ENCODE results near the gene POLR3H.
"Not testable (repeated sequence)": the region's sequence is repeated elsewhere in the genome, so short reads cannot be mapped to it uniquely, and the experiment has no call there.

POLR3H gene

DNA sequence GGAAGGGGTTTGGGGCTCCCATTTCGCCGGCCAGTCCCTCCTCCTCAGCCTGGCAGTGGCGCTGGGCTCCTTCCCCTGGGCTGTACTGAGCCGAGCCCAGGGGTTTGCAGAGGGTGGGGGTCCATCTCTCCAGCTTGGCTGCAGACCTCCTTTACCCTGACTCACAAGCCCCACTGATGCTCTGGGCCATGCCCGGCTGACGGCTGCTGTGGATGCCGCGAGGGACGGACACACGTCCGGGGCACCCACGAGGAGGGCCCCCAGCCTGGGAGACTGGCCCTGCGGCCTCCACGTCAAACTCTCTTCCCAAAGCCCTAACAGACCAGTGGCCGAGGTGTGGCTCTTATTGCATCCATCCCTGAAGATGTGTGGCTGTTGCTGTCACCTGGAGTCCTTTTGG lies 31.3 kb upstream of the POLR3H start:
- no peak for DNase-seq (ENCODE audit: low read depth in 1 of 2, low spot score in 1 of 2)
- TF ChIP-seq JUND (IDR thresholded peaks at IDR 0.05; ENCODE audit: low read depth) = no peak
- in situ Hi-C loops (cut with HindIII; ENCODE audit: low pct_unique_long_range_greater_than_20kb, low sequenced_read_pairs) = no loop called here

DNA sequence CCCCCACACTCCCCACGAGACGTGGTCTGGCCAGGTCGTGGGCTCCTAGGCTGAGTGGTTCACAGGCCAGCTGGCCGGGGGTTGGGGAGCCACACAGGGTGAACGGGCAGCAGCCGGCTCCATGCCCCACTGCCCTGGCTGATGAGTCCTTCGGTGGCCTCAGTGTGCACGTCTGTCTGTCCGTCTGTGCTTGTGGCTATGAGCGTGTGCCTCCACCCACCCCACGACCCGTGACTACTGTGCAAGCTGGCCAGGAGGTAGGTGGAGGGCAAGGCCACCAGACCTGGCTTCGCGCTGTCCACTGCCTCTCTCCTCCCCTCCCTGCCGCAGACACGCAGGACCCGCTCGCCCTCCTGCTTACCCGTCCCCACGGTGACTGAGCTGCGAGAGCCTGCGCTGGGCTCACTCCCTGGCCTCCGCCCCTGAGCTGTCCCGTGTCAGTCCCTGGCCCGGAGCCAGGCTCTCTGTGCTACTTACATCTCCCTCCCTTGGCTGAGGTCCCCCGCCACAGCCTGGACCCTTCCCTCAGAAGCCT lies 30.6 kb upstream of the POLR3H start:
- DNase-seq (ENCODE audit: low read depth in 1 of 2, low spot score in 1 of 2) = no peak
- TF ChIP-seq JUND (IDR thresholded peaks at IDR 0.05; ENCODE audit: low read depth) = no peak
- in situ Hi-C loops (cut with HindIII; ENCODE audit: low pct_unique_long_range_greater_than_20kb, low sequenced_read_pairs) = no loop called here

DNA sequence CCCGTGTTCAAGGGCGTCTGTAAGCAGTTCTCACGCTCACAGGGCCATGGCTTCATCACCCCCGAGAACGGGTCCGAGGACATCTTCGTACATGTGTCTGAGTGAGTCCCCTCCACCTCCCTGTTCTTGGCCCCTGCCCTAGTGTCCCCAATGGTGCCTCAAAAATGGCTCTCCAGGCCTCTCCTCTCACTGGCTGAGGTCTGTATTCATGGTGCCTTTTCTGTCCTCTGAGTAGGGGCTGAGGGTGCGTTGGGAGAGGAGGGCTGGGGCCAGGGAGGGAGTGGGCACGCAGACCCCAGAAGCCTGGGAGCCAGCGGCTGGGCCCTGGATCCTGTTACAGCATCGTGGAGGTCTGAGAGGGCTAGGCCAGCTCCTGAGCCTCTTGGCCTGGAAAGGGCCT lies 29.4 kb upstream of the POLR3H start:
- in situ Hi-C loops (cut with HindIII; ENCODE audit: low pct_unique_long_range_greater_than_20kb, low sequenced_read_pairs) = no loop called here
- TF ChIP-seq JUND (IDR thresholded peaks at IDR 0.05; ENCODE audit: low read depth) = no peak
- no peak for DNase-seq (ENCODE audit: low read depth in 1 of 2, low spot score in 1 of 2)

GRCh38 chr22:41572305-41572704 lies 28.0 kb upstream of the POLR3H start:
- DNase-seq (ENCODE audit: low read depth in 1 of 2, low spot score in 1 of 2); in situ Hi-C loops (cut with HindIII; ENCODE audit: low pct_unique_long_range_greater_than_20kb, low sequenced_read_pairs): not testable (repeated sequence)

DNA sequence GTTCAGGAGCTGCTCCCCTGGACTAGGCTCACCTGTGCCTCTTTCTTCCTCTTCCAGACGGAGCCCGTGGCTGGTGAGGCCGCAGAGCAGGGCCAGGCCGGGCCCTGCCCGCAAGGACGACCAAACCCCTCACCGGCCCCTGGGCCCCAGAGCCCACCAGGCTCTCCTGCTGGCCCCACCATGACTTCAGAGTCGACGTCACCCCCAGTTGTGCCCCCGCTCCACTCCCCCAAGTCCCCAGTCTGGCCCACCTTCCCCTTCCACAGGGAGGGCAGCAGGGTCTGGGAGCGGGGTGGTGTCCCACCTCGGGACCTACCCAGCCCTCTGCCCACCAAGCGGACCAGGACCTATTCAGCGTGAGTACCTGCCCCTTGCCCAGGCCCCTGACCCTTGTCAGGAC lies 27.5 kb upstream of the POLR3H start:
- no peak for DNase-seq (ENCODE audit: low read depth in 1 of 2, low spot score in 1 of 2)
- in situ Hi-C loops (cut with HindIII; ENCODE audit: low pct_unique_long_range_greater_than_20kb, low sequenced_read_pairs) = no loop called here
- TF ChIP-seq JUND (IDR thresholded peaks at IDR 0.05; ENCODE audit: low read depth) = no peak

DNA sequence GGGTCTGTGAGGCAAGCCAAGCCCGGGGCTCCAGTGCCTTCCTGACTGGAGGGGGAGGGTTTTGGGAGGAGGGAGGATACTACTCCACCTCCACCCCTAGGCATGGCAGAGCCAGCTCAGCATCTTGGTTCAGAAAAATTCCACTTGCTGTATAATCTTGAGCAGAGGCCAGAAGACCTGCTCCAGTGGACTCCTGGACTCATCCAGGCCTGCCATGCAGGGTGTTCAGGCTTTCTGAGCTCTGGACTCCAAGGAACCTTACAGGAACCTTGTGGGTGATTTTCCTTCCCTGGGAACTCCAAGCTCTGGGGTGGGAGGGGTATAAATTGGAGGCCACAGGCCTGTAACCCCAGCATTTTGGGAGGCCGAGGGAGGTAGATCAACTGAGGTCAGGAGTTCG lies 26.0 kb upstream of the POLR3H start:
- TF ChIP-seq JUND (IDR thresholded peaks at IDR 0.05; ENCODE audit: low read depth) = no peak
- in situ Hi-C loops (cut with HindIII; ENCODE audit: low pct_unique_long_range_greater_than_20kb, low sequenced_read_pairs) = no loop called here
- DNase-seq (ENCODE audit: low read depth in 1 of 2, low spot score in 1 of 2) = no peak

DNA sequence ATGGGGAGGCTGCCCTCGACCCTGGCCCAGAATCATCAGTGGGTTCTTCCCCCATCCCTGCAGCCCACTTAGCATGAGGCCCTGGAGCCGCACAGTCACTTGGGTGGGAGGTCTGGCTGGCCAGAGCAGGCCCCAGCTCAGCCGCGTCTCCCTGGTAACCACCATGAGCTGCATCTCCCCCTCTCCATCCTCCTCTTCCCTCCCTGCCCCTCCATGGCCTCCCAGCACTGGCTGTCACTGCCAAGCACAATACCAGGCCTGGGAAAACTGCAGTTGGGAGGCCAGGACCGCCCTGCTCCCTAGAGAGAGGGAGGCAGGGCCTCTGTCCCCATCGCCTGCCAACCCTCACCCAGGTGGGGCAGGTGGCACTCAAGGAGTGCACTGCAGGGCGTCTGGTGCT lies 24.5 kb upstream of the POLR3H start:
- DNase-seq (ENCODE audit: low read depth in 1 of 2, low spot score in 1 of 2) = no peak
- in situ Hi-C loops (cut with HindIII; ENCODE audit: low pct_unique_long_range_greater_than_20kb, low sequenced_read_pairs) = no loop called here
- no peak for TF ChIP-seq JUND (IDR thresholded peaks at IDR 0.05; ENCODE audit: low read depth)

DNA sequence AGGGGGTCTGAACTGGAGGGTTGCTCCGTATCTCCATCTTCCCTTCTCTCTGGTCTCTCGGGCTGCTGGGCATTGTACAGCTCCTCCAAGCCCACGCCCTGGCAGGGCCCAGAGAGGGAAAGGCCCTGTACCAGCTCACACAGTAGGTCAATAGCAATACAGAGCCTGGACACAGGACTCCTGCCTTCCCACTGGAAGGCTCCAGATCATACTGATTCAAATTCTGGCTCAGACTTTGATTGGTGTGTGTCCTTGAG lies 23.2 kb upstream of the POLR3H start:
- in situ Hi-C loops (cut with HindIII; ENCODE audit: low pct_unique_long_range_greater_than_20kb, low sequenced_read_pairs) = no loop called here
- DNase-seq (ENCODE audit: low read depth in 1 of 2, low spot score in 1 of 2) = no peak
- no peak for TF ChIP-seq JUND (IDR thresholded peaks at IDR 0.05; ENCODE audit: low read depth)

- no peak for TF ChIP-seq JUND (IDR thresholded peaks at IDR 0.05; ENCODE audit: low read depth)
- no peak for DNase-seq (ENCODE audit: low read depth in 1 of 2, low spot score in 1 of 2)
- in situ Hi-C loops (cut with HindIII; ENCODE audit: low pct_unique_long_range_greater_than_20kb, low sequenced_read_pairs) = no loop called here
Measured at GRCh38 chr22:41565403-41566054, 21.3 kb upstream of the POLR3H start.

- no peak for TF ChIP-seq JUND (IDR thresholded peaks at IDR 0.05; ENCODE audit: low read depth)
- in situ Hi-C loops (cut with HindIII; ENCODE audit: low pct_unique_long_range_greater_than_20kb, low sequenced_read_pairs) = no loop called here
- DNase-seq (ENCODE audit: low read depth in 1 of 2, low spot score in 1 of 2) = no peak
Measured at GRCh38 chr22:41564563-41564962, 20.3 kb upstream of the POLR3H start.

DNA sequence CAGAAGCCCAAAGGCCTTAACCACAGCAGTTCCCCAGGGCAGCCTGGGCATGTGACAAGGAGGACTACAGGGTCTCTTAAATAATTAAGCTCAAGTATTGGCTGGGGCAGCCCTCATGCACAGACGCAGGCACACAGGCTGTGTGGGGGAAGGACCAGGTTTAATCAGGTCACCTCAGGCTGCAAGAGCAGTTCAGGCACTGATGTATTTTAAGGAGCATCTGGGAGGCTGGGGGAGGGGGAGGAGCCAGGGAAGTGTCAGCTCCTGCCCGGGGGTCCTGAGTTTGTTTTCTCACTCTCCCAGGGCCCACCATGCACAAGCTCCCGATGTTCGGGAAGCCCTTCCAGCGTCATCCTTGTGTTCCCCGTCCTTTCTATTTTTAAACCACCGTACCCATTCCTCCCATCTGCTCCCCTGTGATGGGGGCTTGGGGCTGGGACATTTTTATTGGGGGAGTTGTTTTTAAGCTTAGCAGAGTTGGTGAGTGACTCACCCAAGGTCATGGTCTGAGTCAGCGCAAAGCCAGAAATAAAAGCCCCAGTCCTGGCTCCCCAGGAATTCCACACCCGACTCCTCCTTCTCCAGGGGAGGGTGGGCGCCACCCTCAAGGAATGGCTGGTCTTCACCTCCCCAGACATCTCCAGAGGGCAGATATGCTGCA lies 18.9 kb upstream of the POLR3H start:
- TF ChIP-seq JUND (IDR thresholded peaks at IDR 0.05; ENCODE audit: low read depth) = no peak
- no peak for DNase-seq (ENCODE audit: low read depth in 1 of 2, low spot score in 1 of 2)
- in situ Hi-C loops (cut with HindIII; ENCODE audit: low pct_unique_long_range_greater_than_20kb, low sequenced_read_pairs) = no loop called here

DNA sequence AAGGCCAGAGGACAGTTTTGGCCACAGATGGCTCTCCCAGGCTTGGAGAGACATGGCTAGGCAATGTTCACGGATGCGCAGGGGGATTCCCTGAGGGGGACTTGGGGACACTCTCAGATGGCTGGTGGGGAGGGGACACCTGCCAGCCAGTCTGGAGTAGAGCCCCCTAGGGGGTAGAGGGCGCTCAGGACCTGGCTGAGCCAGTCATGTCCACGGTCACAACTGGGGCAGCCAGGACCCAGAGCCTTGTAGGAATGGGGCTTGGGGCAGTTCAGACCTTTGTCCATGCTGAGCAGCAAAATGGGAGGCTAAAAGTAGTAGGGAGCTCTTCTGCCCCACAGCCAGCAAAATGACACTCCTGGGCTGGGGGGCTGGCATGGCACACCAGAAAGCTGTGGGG lies 18.2 kb upstream of the POLR3H start:
- no peak for TF ChIP-seq JUND (IDR thresholded peaks at IDR 0.05; ENCODE audit: low read depth)
- in situ Hi-C loops (cut with HindIII; ENCODE audit: low pct_unique_long_range_greater_than_20kb, low sequenced_read_pairs) = no loop called here

GRCh38 chr22:41561788-41562187 lies 17.5 kb upstream of the POLR3H start:
- no peak for TF ChIP-seq JUND (IDR thresholded peaks at IDR 0.05; ENCODE audit: low read depth)
- DNase-seq (ENCODE audit: low read depth in 1 of 2, low spot score in 1 of 2) = no peak
- in situ Hi-C loops (cut with HindIII; ENCODE audit: low pct_unique_long_range_greater_than_20kb, low sequenced_read_pairs) = no loop called here

More for the DNA sequence above, 18.2 kb upstream of the POLR3H start:
- no peak for DNase-seq (ENCODE audit: low read depth in 1 of 2, low spot score in 1 of 2)

GRCh38 chr22:41561335-41561734 lies 17.1 kb upstream of the POLR3H start:
- no peak for DNase-seq (ENCODE audit: low read depth in 1 of 2, low spot score in 1 of 2)

More at GRCh38 chr22:41561335-41561734, 17.1 kb upstream of the POLR3H start:
- TF ChIP-seq JUND (IDR thresholded peaks at IDR 0.05; ENCODE audit: low read depth) = no peak
- in situ Hi-C loops (cut with HindIII; ENCODE audit: low pct_unique_long_range_greater_than_20kb, low sequenced_read_pairs) = no loop called here
